Panc1 (cell line): ENCODE results near the gene KCNH1. TPM values are rescaled to one million over a fixed set of nuclear protein-coding genes. Genes with fewer than 3 reads are reported as not detected.

Experiments used
- ATAC-seq: fragments of 200-7000 bp; cut with Tn5 transposase; 2 replicates; pipeline ENCODE4 v1.9.1; 2020; ENCODE audit warnings: mild to moderate bottlenecking, moderate library complexity
- BruUV-seq: library from RNA; stranded (reverse); fragments of 400-500 nt; replicated peaks from 2 replicates; lab custom pipeline; 2021; lab: Mats Ljungman, UMichigan
- CTCF ChIA-PET: fragments of 300-600 bp; sonication (Branson Sonifier 250); formaldehyde crosslinking; loops from one replicate; lab custom pipeline; 2022; ENCODE audit warnings: antibody characterized with exemption; lab: Charles Lee
- POLR2A ChIA-PET: fragments of 300-600 bp; sonication (Branson Sonifier 250); formaldehyde crosslinking; loops from one replicate; lab custom pipeline; 2022; ENCODE audit warnings: antibody characterized with exemption; lab: Charles Lee
- DNase-seq: peaks from one replicate; pipeline ENCODE4 v3.0.0-alpha.2; 2010; ENCODE audit warnings: low read depth, low spot score
- H3K27ac ChIP-seq: 2 replicates; pipeline ENCODE4 v1.5.1; 2011; ENCODE audit warnings: mild to moderate bottlenecking, low read length, inconsistent platforms
- H3K27me3 ChIP-seq: fragments of 200-500 bp; sonication (Bioruptor generic); 2 replicates; pipeline ENCODE4 v1.6.0; 2014; ENCODE audit warnings: low read length, inconsistent platforms; ENCODE audit not compliant: control insufficient read depth, insufficient read depth
- H3K36me3 ChIP-seq: fragments of 200-500 bp; sonication (Bioruptor generic); 2 replicates; pipeline ENCODE4 v1.5.1; 2014; ENCODE audit warnings: inconsistent platforms, mild to moderate bottlenecking, low read length, moderate library complexity; ENCODE audit not compliant: control insufficient read depth, insufficient read depth
- H3K4me1 ChIP-seq: 2 replicates; pipeline ENCODE4 v1.5.1; 2011; ENCODE audit warnings: inconsistent platforms, mild to moderate bottlenecking, low read length, moderate library complexity; ENCODE audit not compliant: control insufficient read depth, insufficient read depth
- H3K4me3 ChIP-seq, 2 experiments: 2 replicates each; pipeline ENCODE4 v1.5.1; 2011 to 2012; ENCODE audit warnings: low read depth in 2 of 2, low read length in 2 of 2, mild to moderate bottlenecking in 2 of 2, inconsistent platforms in 1 of 2, moderate library complexity in 1 of 2
- H3K9me3 ChIP-seq: fragments of 200-500 bp; sonication (Bioruptor generic); 2 replicates; pipeline ENCODE4 v1.5.1; 2014; ENCODE audit warnings: low read depth, mild to moderate bottlenecking, inconsistent platforms, low read length, moderate library complexity; ENCODE audit not compliant: control insufficient read depth, insufficient read depth
- CTCF ChIP-seq: fragments of 450-650 bp; IDR thresholded peaks from 2 replicates; pipeline ENCODE4 v1.5.1; 2017; ENCODE audit warnings: mild to moderate bottlenecking
- POLR2AphosphoS5 ChIP-seq: IDR thresholded peaks from 2 replicates; pipeline ENCODE4 v1.6.1; 2012; ENCODE audit warnings: mild to moderate bottlenecking, low read depth, low read length, moderate library complexity
- REST ChIP-seq, 2 experiments: IDR thresholded peaks; 2 replicates each; pipeline ENCODE4 v1.6.1; 2011 to 2012; ENCODE audit warnings: low read depth in 2 of 2, control low read depth in 1 of 2, low read length in 1 of 2, mild to moderate bottlenecking in 1 of 2, moderate library complexity in 1 of 2; ENCODE audit not compliant: insufficient read depth in 1 of 2
- SIN3A ChIP-seq: IDR thresholded peaks from 2 replicates; pipeline ENCODE4 v1.6.1; 2012; ENCODE audit warnings: low read depth, mild to moderate bottlenecking, low read length, moderate library complexity, borderline replicate concordance; ENCODE audit not compliant: insufficient read depth
- TCF7L2 ChIP-seq: IDR thresholded peaks from 2 replicates; pipeline ENCODE4 v1.6.1; 2011; ENCODE audit warnings: mild to moderate bottlenecking, low read depth, low read length, inconsistent platforms
- in situ Hi-C: cut with HindIII; loops from 2 replicates; pipeline ENCODE4 v1.10.0; 2016; ENCODE audit warnings: low sequenced_read_pairs, low pct_unique_long_range_greater_than_20kb
- intact Hi-C: fragments of 100-400 bp; cut with micrococcal nuclease; formaldehyde crosslinking; loops from one replicate; pipeline ENCODE4 v1.10.0; 2022; ENCODE audit not compliant: unreplicated experiment
- total RNA-seq: library from RNA; stranded (reverse); gene quantifications from one replicate; pipeline ENCODE4 v1.2.1, GENCODE V29; 2021; ENCODE audit not compliant: unreplicated experiment

Gene KCNH1
- total RNA-seq, 1 experiment from 2014 or later, result not detected

- no TSS peak for BruUV-seq
- intact Hi-C loops, result no loop called here
- no peak overlapping the region for H3K4me3 ChIP-seq
- TF ChIP-seq TCF7L2, result no peak
- no peak for TF ChIP-seq SIN3A
- TF ChIP-seq CTCF, result no peak
- TF ChIP-seq REST (IDR thresholded peaks at IDR 0.05; ENCODE audit: insufficient read depth in 1 of 2, low read depth in 2 of 2, low read length in 1 of 2), result no peak
- TF ChIP-seq POLR2AphosphoS5, result no peak
- no peak overlapping the region for H3K27ac ChIP-seq
- no peak for DNase-seq
- H3K4me1 ChIP-seq, result no peaks in the 10 kb centered on the region
- POLR2A ChIA-PET, result no interaction called here
- H3K36me3 ChIP-seq, result no peaks in the 10 kb centered on the region
- H3K9me3 ChIP-seq, result 0 out of 2 replicates have a peak, but pooled peaks cover 10% of the 10 kb centered on the region
- no peaks in the 10 kb centered on the region for H3K27me3 ChIP-seq
- in situ Hi-C loops, result no loop called here
- ATAC-seq, result no peak
- CTCF ChIA-PET, result no interaction called here
Observed at GRCh38 chr1:211169353-211169752, 35.4 kb upstream of the KCNH1 start.

GRCh38 chr1:211158866-211159265, 24.9 kb upstream of the KCNH1 start:
- in situ Hi-C loops (no loop called here), intact Hi-C loops (no loop called here)

More at GRCh38 chr1:211158866-211159265, 24.9 kb upstream of the KCNH1 start:
- CTCF ChIA-PET, result no interaction called here
- Histone ChIP-seq H3K4me3 (no peak overlapping the region), H3K27me3 (no peaks in the 10 kb centered on the region), H3K27ac (no peak overlapping the region), H3K36me3 (no peaks in the 10 kb centered on the region), H3K4me1 (no peaks in the 10 kb centered on the region), H3K9me3 (no peaks in the 10 kb centered on the region)
- DNase-seq, result no peak
- BruUV-seq, result no TSS peak
- no peak for ATAC-seq
- POLR2A ChIA-PET, result no interaction called here
- TF ChIP-seq TCF7L2 (no peak), REST (IDR thresholded peaks at IDR 0.05; ENCODE audit: insufficient read depth in 1 of 2, low read depth in 2 of 2, low read length in 1 of 2) (no peak), POLR2AphosphoS5 (no peak), SIN3A (no peak), CTCF (no peak)
